Tibial nerve (tissue), 3 donors: ENCODE results near the gene BNIP5.
"Not testable (repeated sequence)": the region's sequence is repeated elsewhere in the genome, so short reads cannot be mapped to it uniquely, and the experiment has no call there.

ENCODE experiments used
- POLR2A ChIP-seq, 2 donors: fragments of 450-650 bp; IDR thresholded peaks; one replicate each; pipeline ENCODE4 v1.6.1; 2017; ENCODE audit warnings: antibody characterized with exemption in 2 of 2, mild to moderate bottlenecking in 2 of 2, moderate library complexity in 2 of 2
- TF ChIP-seq, protein P1 (sequence below), 5 experiments: fragments of 200-600 bp in 3 of 5; fragments of 450-650 bp in 2 of 5; sonication (generic) in 3 of 5; IDR thresholded peaks; one replicate each; pipeline ENCODE4 v1.5.1; 2016 to 2019; ENCODE audit warnings: antibody characterized with exemption in 5 of 5, mild to moderate bottlenecking in 3 of 5, moderate library complexity in 2 of 5

DNA sequence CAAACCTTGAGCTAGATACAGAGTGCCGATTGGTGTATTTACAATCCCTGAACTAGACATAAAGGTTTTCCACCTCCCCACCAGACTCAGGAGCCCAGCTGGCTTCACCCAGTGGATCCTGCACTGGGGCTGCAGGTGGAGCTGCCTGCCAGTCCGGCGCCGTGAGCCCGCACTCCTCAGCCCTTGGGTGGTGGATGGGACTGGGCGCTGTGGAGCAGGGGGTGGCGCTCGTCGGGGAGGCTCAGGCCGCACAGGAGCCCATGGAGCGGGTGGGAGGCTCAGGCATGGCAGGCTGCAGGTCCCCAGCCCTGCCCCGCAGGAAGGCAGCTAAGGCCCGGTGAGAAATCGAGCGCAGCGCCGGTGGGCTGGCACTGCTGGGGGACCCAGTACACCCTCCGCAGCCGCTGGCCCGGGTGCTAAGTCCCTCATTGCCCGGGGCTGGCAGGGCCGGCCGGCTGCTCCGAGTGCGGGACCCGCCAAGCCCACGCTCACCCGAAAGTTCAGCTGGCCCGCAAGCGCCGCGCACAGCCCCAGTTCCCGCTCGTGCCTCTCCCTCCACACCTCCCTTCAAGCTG is 27.5 kb upstream of the BNIP5 start:
- TF ChIP-seq, protein P1, sequence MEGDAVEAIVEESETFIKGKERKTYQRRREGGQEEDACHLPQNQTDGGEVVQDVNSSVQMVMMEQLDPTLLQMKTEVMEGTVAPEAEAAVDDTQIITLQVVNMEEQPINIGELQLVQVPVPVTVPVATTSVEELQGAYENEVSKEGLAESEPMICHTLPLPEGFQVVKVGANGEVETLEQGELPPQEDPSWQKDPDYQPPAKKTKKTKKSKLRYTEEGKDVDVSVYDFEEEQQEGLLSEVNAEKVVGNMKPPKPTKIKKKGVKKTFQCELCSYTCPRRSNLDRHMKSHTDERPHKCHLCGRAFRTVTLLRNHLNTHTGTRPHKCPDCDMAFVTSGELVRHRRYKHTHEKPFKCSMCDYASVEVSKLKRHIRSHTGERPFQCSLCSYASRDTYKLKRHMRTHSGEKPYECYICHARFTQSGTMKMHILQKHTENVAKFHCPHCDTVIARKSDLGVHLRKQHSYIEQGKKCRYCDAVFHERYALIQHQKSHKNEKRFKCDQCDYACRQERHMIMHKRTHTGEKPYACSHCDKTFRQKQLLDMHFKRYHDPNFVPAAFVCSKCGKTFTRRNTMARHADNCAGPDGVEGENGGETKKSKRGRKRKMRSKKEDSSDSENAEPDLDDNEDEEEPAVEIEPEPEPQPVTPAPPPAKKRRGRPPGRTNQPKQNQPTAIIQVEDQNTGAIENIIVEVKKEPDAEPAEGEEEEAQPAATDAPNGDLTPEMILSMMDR (IDR thresholded peaks at IDR 0.05) = not testable (repeated sequence)
- TF ChIP-seq POLR2A (IDR thresholded peaks at IDR 0.05) = not testable (repeated sequence)
